H1 (cell line): ENCODE results near the gene PAX6. TPM values are rescaled to one million over a fixed set of nuclear protein-coding genes. Genes with fewer than 3 reads are reported as not detected.

Experiments
- CHD7 ChIP-seq: fragments of 300-600 bp; sonication (generic); IDR thresholded peaks from 2 replicates; pipeline ENCODE4 v1.7.1; 2012; ENCODE audit warnings: low read length, moderate library complexity, mild to moderate bottlenecking, inconsistent platforms; ENCODE audit not compliant: insufficient replicate concordance
- EGR1 ChIP-seq: IDR thresholded peaks from 2 replicates; pipeline ENCODE4 v1.6.1; 2011; ENCODE audit warnings: low read depth, low read length, borderline replicate concordance
- EP300 ChIP-seq, 2 experiments: IDR thresholded peaks; 1 replicate in 1 of 2; 2 replicates in 1 of 2; pipeline ENCODE4 v1.6.1; 2011 to 2012; ENCODE audit warnings: low read depth in 2 of 2, low read length in 2 of 2, mild to moderate bottlenecking in 2 of 2, borderline replicate concordance in 1 of 2, inconsistent platforms in 1 of 2, moderate library complexity in 1 of 2
- GABPA ChIP-seq: IDR thresholded peaks from 2 replicates; pipeline ENCODE4 v1.6.1; 2011; ENCODE audit warnings: mild to moderate bottlenecking, low read length, moderate library complexity, borderline replicate concordance; ENCODE audit not compliant: insufficient read depth
- GTF2F1 ChIP-seq: IDR thresholded peaks from 2 replicates; pipeline ENCODE4 v1.6.1; 2012; ENCODE audit warnings: low read depth, low read length, improper control_type of control experiment, borderline replicate concordance
- HDAC6 ChIP-seq: IDR thresholded peaks from one replicate; pipeline ENCODE4 v1.7.1; 2012; ENCODE audit warnings: low read depth, mild to moderate bottlenecking, inconsistent platforms, low read length, moderate library complexity
- POLR2AphosphoS5 ChIP-seq: IDR thresholded peaks from 2 replicates; pipeline ENCODE4 v1.6.1; 2011; ENCODE audit warnings: low read depth, low read length
- SIN3A ChIP-seq, 2 experiments: IDR thresholded peaks in 1 of 2; conservative IDR thresholded peaks in 1 of 2; 2 replicates each; pipeline ENCODE4 v1.6.1; 2011 to 2012; ENCODE audit warnings: low read length in 2 of 2, improper control_type of control experiment in 1 of 2, low read depth in 1 of 2, mild to moderate bottlenecking in 1 of 2
- SP4 ChIP-seq: IDR thresholded peaks from 2 replicates; pipeline ENCODE4 v1.6.1; 2012; ENCODE audit warnings: low read length, inconsistent platforms
- SRF ChIP-seq: IDR thresholded peaks from 2 replicates; pipeline ENCODE4 v1.6.1; 2011; ENCODE audit warnings: mild to moderate bottlenecking, low read depth, low read length, moderate library complexity
- YY1 ChIP-seq: IDR thresholded peaks from 2 replicates; pipeline ENCODE4 v1.6.1; 2011; ENCODE audit warnings: low read depth, mild to moderate bottlenecking, low read length
- polyA plus RNA-seq, 7 experiments: library from polyadenylated mRNA; depleted of rRNA in 3 of 7; stranded (reverse) in 5 of 7; unstranded in 2 of 7; fragments of >200 nt in 5 of 7; fragments of 200-250 nt in 2 of 7; gene quantifications; 1 replicate in 5 of 7; 2 replicates in 1 of 7; 4 replicates in 1 of 7; pipeline versions ENCODE4 v1.2.1 to v1.2.3, GENCODE V29; 2011 to 2013; ENCODE audit warnings: missing spikeins in 2 of 7, mixed read lengths in 2 of 7
- total RNA-seq: library from RNA; stranded (reverse); fragmentation: NEBNext Ultra II Directional; extraction: Animal tissue kit (Norgen Biotek cat#: 25700); gene quantifications from 2 replicates; pipeline ENCODE4 v1.2.1, GENCODE V29; 2021

PAX6 gene
- total and polyA plus RNA-seq, 2 of the 8 experiments (the other 6 are each of a cell fraction or from before 2014, with no cell fraction given) = 0.30 to 0.65 TPM

GRCh38 chr11:31823644-31824331 is 12.7 kb upstream of the PAX6 start (continued):
- TF ChIP-seq EP300 (IDR thresholded peaks at IDR 0.05; ENCODE audit: borderline replicate concordance in 1 of 2, low read depth in 2 of 2, low read length in 2 of 2) (no peak), HDAC6 (no peak), GABPA (no peak), SIN3A (conservative IDR thresholded peaks at IDR 0.05 in 1 of 2, IDR thresholded peaks at IDR 0.05 in 1 of 2; ENCODE audit: low read depth in 1 of 2, low read length in 2 of 2) (no peak), CHD7 (peak; percentile 60), YY1 (peak; percentile 90), POLR2AphosphoS5 (no peak), EGR1 (no peak), SP4 (no peak), GTF2F1 (no peak), SRF (no peak)
